H1 (cell line): ENCODE measurements around the gene PITPNC1. TPM values are rescaled to one million over a fixed set of nuclear protein-coding genes. Genes with fewer than 3 reads are reported as not detected.

Experiments used
- CTCF ChIA-PET: fragments of 300-600 bp; sonication (Branson Sonifier 250); formaldehyde crosslinking; loops from one replicate; lab custom pipeline; 2021; ENCODE audit not compliant: partially characterized antibody; lab: Charles Lee
- POLR2A ChIA-PET: fragments of 300-600 bp; sonication (Branson Sonifier 250); formaldehyde crosslinking; loops from one replicate; lab custom pipeline; 2021; ENCODE audit warnings: inconsistent platforms; ENCODE audit not compliant: partially characterized antibody; lab: Charles Lee
- DNase-seq, 2 experiments: peaks; one replicate each; pipeline versions ENCODE4 v3.0.0 to v3.0.0-alpha.2; 2010 to 2022; ENCODE audit warnings: low spot score in 2 of 2, low read depth in 1 of 2, mixed read lengths in 1 of 2
- FAIRE-seq: peaks from 2 replicates; lab custom pipeline; 2011; peaks lifted over from hg19 to GRCh38; lab: Jason Lieb, UNC
- H2AFZ ChIP-seq: 2 replicates; pipeline ENCODE4 v1.8.1; 2012; ENCODE audit warnings: low read length, inconsistent platforms
- H2AK5ac ChIP-seq: 2 replicates; pipeline ENCODE4 v1.6.1; 2013; ENCODE audit warnings: low read depth, low read length
- H2BK120ac ChIP-seq: replicated peaks from 2 replicates; pipeline ENCODE3; 2013; ENCODE audit warnings: low read depth, low read length, inconsistent platforms
- H2BK12ac ChIP-seq: 2 replicates; pipeline ENCODE4 v1.6.1; 2013; ENCODE audit warnings: low read depth, low read length
- H2BK15ac ChIP-seq: 2 replicates; pipeline ENCODE4 v1.6.1; 2013; ENCODE audit warnings: low read length
- H2BK20ac ChIP-seq: 2 replicates; pipeline ENCODE4 v1.6.1; 2013; ENCODE audit warnings: low read length
- H2BK5ac ChIP-seq: 2 replicates; pipeline ENCODE4 v1.6.1; 2013; ENCODE audit warnings: low read depth, low read length
- H3K14ac ChIP-seq: 2 replicates; pipeline ENCODE4 v1.6.1; 2013; ENCODE audit warnings: inconsistent platforms; ENCODE audit not compliant: insufficient read length
- H3K18ac ChIP-seq: 2 replicates; pipeline ENCODE4 v1.6.1; 2013; ENCODE audit warnings: low read length; ENCODE audit errors: extremely low read depth
- H3K23ac ChIP-seq: 2 replicates; pipeline ENCODE4 v1.6.1; 2013; ENCODE audit warnings: inconsistent platforms; ENCODE audit not compliant: insufficient read length
- H3K23me2 ChIP-seq: 2 replicates; pipeline ENCODE4 v1.6.1; 2013; ENCODE audit warnings: low read depth, low read length
- H3K27ac ChIP-seq: 2 replicates; pipeline ENCODE4 v1.6.1; 2011; ENCODE audit warnings: low read depth, low read length, inconsistent platforms
- H3K27me3 ChIP-seq, 4 experiments: replicated peaks in 1 of 4; 1 replicate in 1 of 4; 2 replicates in 3 of 4; pipeline versions ENCODE4 v1.6.1 to v1.8.1; 2011 to 2013; ENCODE audit warnings: low read length in 3 of 4, mild to moderate bottlenecking in 3 of 4, inconsistent platforms in 2 of 4, mixed read lengths in 2 of 4, moderate library complexity in 1 of 4; ENCODE audit not compliant: control insufficient read depth in 3 of 4, insufficient read depth in 3 of 4; ENCODE audit errors: extremely low read depth in 1 of 4
- H3K36me3 ChIP-seq, 4 experiments: 2 replicates each; pipeline versions ENCODE4 v1.6.1 to v1.8.1; 2011 to 2013; ENCODE audit warnings: mild to moderate bottlenecking in 4 of 4, low read length in 3 of 4, moderate library complexity in 2 of 4, control low read depth in 1 of 4, inconsistent platforms in 1 of 4; ENCODE audit not compliant: insufficient read depth in 4 of 4, control insufficient read depth in 2 of 4
- H3K4ac ChIP-seq: replicated peaks from 2 replicates; pipeline ENCODE3; 2013; ENCODE audit warnings: low read length, low read depth, mixed read lengths, inconsistent platforms; ENCODE audit not compliant: insufficient read length
- H3K4me1 ChIP-seq, 4 experiments: replicated peaks in 1 of 4; 1 replicate in 1 of 4; 2 replicates in 3 of 4; pipeline versions ENCODE4 v1.6.1 to v1.8.1; 2011 to 2013; ENCODE audit warnings: low read length in 3 of 4, inconsistent platforms in 2 of 4, mixed read lengths in 1 of 4; ENCODE audit not compliant: insufficient read depth in 4 of 4, control insufficient read depth in 3 of 4
- H3K4me2 ChIP-seq, 2 experiments: 2 replicates each; pipeline versions ENCODE4 v1.6.1 to v1.8.1; 2011 to 2013; ENCODE audit warnings: low read depth in 2 of 2, low read length in 2 of 2, control low read depth in 1 of 2, inconsistent platforms in 1 of 2, mild to moderate bottlenecking in 1 of 2; ENCODE audit not compliant: insufficient read depth in 1 of 2
- H3K4me3 ChIP-seq, 4 experiments: fragments of 200-600, 300-600 bp in 1 of 4; sonication (generic), shearing (Covaris generic), sonication (Bioruptor Twin) in 1 of 4; 2 replicates each; pipeline versions ENCODE4 v1.5.1 to v1.8.1; 2011 to 2016; ENCODE audit warnings: low read length in 4 of 4, low read depth in 3 of 4, control low read depth in 2 of 4, inconsistent platforms in 2 of 4, mild to moderate bottlenecking in 2 of 4, mixed read lengths in 1 of 4, moderate library complexity in 1 of 4; ENCODE audit not compliant: insufficient read depth in 2 of 4; ENCODE audit errors: extremely low read depth in 1 of 4
- H3K56ac ChIP-seq: replicated peaks from 2 replicates; pipeline ENCODE3; 2013; ENCODE audit warnings: low read depth, mild to moderate bottlenecking, mixed read lengths, low read length, inconsistent platforms; ENCODE audit not compliant: insufficient read length
- H3K79me1 ChIP-seq: 2 replicates; pipeline ENCODE4 v1.6.1; 2013; ENCODE audit warnings: low read depth, low read length, control low read depth
- H3K79me2 ChIP-seq, 2 experiments: 2 replicates each; pipeline versions ENCODE4 v1.6.1 to v1.8.1; 2012 to 2013; ENCODE audit warnings: low read length in 2 of 2, mild to moderate bottlenecking in 2 of 2, inconsistent platforms in 1 of 2; ENCODE audit not compliant: insufficient read depth in 2 of 2, control insufficient read depth in 1 of 2
- H3K9ac ChIP-seq, 4 experiments: replicated peaks in 1 of 4; 1 replicate in 1 of 4; 2 replicates in 3 of 4; pipeline versions ENCODE4 v1.6.1 to v1.8.1; 2011 to 2013; ENCODE audit warnings: low read depth in 3 of 4, low read length in 3 of 4, control low read depth in 2 of 4, mild to moderate bottlenecking in 2 of 4, moderate library complexity in 2 of 4, inconsistent platforms in 1 of 4; ENCODE audit errors: extremely low read depth in 1 of 4
- H3K9me3 ChIP-seq, 2 experiments: 2 replicates each; pipeline versions ENCODE4 v1.6.1 to v1.8.1; 2012 to 2013; ENCODE audit warnings: mild to moderate bottlenecking in 2 of 2, moderate library complexity in 2 of 2, control low read depth in 1 of 2, inconsistent platforms in 1 of 2, low read depth in 1 of 2, low read length in 1 of 2, mixed read lengths in 1 of 2; ENCODE audit not compliant: insufficient read depth in 2 of 2
- H4K20me1 ChIP-seq, 2 experiments: replicated peaks in 1 of 2; 2 replicates each; pipeline versions ENCODE3 to v1.8.1; 2011 to 2013; ENCODE audit warnings: inconsistent platforms in 2 of 2, low read length in 2 of 2, mild to moderate bottlenecking in 1 of 2; ENCODE audit not compliant: insufficient read depth in 2 of 2, control insufficient read depth in 1 of 2
- H4K5ac ChIP-seq: 2 replicates; pipeline ENCODE4 v1.6.1; 2013; ENCODE audit warnings: low read length, low read depth, mixed read lengths, inconsistent platforms; ENCODE audit not compliant: insufficient read length
- H4K8ac ChIP-seq: 2 replicates; pipeline ENCODE4 v1.8.0; 2013; ENCODE audit warnings: mild to moderate bottlenecking, moderate library complexity, low read length, inconsistent platforms; ENCODE audit not compliant: insufficient read depth; ENCODE audit errors: extremely low read depth
- H4K91ac ChIP-seq: replicated peaks from 2 replicates; pipeline ENCODE3; 2013; ENCODE audit warnings: low read length, mixed read lengths, inconsistent platforms; ENCODE audit not compliant: insufficient read length
- CHD2 ChIP-seq: IDR thresholded peaks from 2 replicates; pipeline ENCODE4 v1.6.1; 2012; ENCODE audit warnings: low read length, improper control_type of control experiment
- GABPA ChIP-seq: IDR thresholded peaks from 2 replicates; pipeline ENCODE4 v1.6.1; 2011; ENCODE audit warnings: mild to moderate bottlenecking, low read length, moderate library complexity, borderline replicate concordance; ENCODE audit not compliant: insufficient read depth
- WGBS, 2 experiments: shearing (Covaris generic) in 1 of 2; methylation state at CpG; one replicate each; pipeline versions ENCODE4 v1.1.6 to v1.1.7; 2013 to 2015; ENCODE audit warnings: low lambda C conversion rate in 2 of 2, mixed read lengths in 2 of 2, inconsistent platforms in 1 of 2, low coverage in 1 of 2, missing lambda C conversion rate in 1 of 2; ENCODE audit not compliant: insufficient replicate concordance in 2 of 2, insufficient coverage in 1 of 2, insufficient read length in 1 of 2; ENCODE audit errors: extremely low coverage in 1 of 2, missing lambda C conversion rate in 1 of 2; 5-methylcytosine and 5-hydroxymethylcytosine counted together
- polyA plus RNA-seq, 7 experiments: library from polyadenylated mRNA; depleted of rRNA in 3 of 7; stranded (reverse) in 5 of 7; unstranded in 2 of 7; fragments of >200 nt in 5 of 7; fragments of 200-250 nt in 2 of 7; gene quantifications; 1 replicate in 5 of 7; 2 replicates in 1 of 7; 4 replicates in 1 of 7; pipeline versions ENCODE4 v1.2.1 to v1.2.3, GENCODE V29; 2011 to 2013; ENCODE audit warnings: missing spikeins in 2 of 7, mixed read lengths in 2 of 7
- total RNA-seq: library from RNA; stranded (reverse); fragmentation: NEBNext Ultra II Directional; extraction: Animal tissue kit (Norgen Biotek cat#: 25700); gene quantifications from 2 replicates; pipeline ENCODE4 v1.2.1, GENCODE V29; 2021

The PITPNC1 gene
- total and polyA plus RNA-seq, 2 of the 8 experiments (the other 6 are each of a cell fraction or from before 2014, with no cell fraction given) = 17.6 to 54.7 TPM

DNA sequence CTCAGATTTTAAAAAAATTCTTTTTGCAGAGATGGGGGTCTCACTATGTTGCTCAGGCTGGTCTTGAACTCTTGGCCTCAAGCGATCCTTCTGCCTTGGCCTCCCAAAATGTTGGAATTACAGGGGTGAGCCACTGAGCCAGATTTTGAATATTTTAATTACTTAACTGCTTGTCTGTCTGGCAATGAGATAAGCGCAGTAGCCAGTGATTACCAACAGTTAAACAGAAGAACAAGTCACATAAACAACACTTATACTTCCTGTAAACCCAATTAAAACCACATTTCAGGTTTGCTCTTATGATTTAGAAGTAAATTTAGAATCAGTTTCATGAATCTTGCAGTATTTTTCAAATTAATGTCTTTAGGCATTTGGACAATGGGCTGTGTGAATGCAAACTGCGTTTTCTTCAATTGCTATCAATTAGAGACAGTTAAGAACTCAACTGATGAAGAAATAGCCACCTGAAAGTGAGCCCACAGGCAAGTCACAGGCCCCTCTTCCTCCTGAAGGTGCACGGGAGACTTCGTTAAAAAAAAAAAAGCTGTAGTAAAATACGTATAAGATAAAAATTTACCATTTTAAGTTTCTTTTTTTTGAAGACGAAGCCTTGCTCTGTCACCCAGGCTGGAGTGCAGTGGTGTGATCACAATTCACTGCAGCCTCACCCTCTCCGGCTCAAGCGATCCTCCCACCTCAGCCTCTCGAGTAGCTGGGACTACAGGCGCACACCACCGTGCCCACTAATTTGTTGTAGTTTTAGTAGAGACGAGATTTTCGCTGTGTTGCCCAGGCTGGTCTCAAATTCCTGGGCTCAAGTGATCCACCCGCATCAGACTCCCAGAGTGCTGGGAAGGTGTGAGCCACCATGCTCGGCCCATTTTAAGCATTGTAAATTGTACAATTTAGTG is 73.0 kb downstream of the PITPNC1 start:
- 92% methylated on average over 16 of the region's 16 CpGs; no CpG with 5 or more reads in 1 of the 2 experiments for WGBS, 2 experiments
- Histone ChIP-seq H3K36me3 (no peaks in the 10 kb centered on the region), H2BK15ac (no peak overlapping the region), H3K4me2 (no peak overlapping the region), H4K8ac (no peak overlapping the region), H3K79me2 (peaks cover 0 to 68% of the 10 kb centered on the region in 2 experiments; a peak in 3 of 4 replicates), H3K23me2 (no peaks in the 10 kb centered on the region), H3K18ac (no peak overlapping the region), H3K4me3 (no peak overlapping the region), H3K4ac (no peak overlapping the region), H3K56ac (no peak overlapping the region), H2BK12ac (no peak overlapping the region), H3K79me1 (peaks cover 6% of the 10 kb centered on the region), H4K91ac (no peak overlapping the region), H2BK120ac (no peak overlapping the region), H3K14ac (no peak overlapping the region), H2BK5ac (no peak overlapping the region), H4K5ac (no peak overlapping the region), H4K20me1 (no peaks in the 10 kb centered on the region), H2BK20ac (no peak overlapping the region), H2AK5ac (no peak overlapping the region), H3K23ac (no peak overlapping the region), H3K4me1 (peaks cover 0 to 2% (median 0%) of the 10 kb centered on the region in 4 experiments; a peak in 1 of 7 replicates), H2AFZ (no peak overlapping the region), H3K27ac (no peak overlapping the region), H3K9ac (no peak overlapping the region), H3K27me3 (no peaks in the 10 kb centered on the region), H3K9me3 (no peaks in the 10 kb centered on the region)
- ChIA-PET POLR2A (no interaction called here), CTCF (interaction anchor here (0.6 to 1.1 kb wide), 3 partner anchors 17 to 276 kb away, joined by 3 read pairs; no protein-coding TSS in a partner anchor)
- DNase-seq = no peak
- TF ChIP-seq GABPA = no peak
- no peak for TF ChIP-seq CHD2
- no peak for FAIRE-seq
